HG02938 (cell line): ENCODE measurements around the gene NME5.
"Not testable (repeated sequence)": the region's sequence is repeated elsewhere in the genome, so short reads cannot be mapped to it uniquely, and the experiment has no call there.

Experiments
- ATAC-seq: cut with Tn5 transposase; IDR thresholded peaks from one replicate; pipeline ENCODE4 v1.9.1; 2021; ENCODE audit warnings: mild to moderate bottlenecking, moderate library complexity; ENCODE audit not compliant: unreplicated experiment

NME5 gene

DNA sequence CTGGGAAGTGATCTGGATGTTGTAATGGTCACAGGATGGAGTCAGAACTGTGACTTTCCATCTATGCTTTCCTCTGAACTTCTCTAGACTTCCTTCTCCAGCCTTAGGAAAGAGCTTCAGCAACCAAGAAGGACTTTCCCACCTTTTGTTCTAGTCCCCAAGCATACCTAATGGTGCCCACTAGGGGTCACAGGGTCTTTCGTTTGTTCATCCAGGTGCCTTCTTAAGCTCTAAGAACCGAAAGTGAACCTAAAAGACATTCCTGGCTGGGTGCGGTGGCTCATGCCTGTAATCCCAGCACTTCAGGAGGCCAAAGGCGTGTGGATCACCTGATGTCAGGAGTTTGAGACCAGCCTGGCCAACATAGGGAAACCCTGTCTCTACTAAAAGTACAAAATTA, 57.2 kb downstream of the NME5 start:
- ATAC-seq, result no peak

DNA sequence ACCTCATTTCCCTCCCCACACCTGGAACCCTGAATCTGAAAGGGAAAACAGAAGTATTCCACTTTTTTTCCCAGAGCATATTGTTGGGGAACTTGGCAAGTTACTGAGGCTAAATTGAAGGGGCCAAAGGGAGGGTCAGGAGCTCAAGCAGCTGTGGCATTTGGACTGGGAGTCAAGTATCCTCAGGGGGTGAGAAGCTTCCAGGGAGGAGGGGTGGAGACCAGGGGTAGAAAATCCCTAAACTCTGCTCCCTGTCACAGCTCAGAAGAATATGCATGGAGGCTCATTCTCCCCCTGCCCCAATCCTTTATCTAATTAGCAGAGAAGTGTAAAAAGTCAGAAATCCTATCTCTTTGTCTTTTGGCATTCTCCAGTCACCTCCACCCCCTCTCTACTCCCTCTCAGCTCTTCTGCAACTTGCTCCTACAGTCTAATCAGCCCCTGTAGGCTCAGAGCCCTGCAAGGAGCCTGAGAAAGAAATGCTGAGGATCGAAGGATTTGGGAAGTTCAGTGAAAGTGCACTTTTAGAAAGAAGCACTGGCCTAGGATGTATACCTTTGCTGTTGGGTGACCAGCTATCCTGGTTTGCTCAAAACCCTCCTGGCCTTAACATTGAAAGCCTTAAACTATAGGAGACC, 61.1 kb downstream of the NME5 start:
- ATAC-seq, result no peak

- no peak for ATAC-seq
These were observed 62.0 kb downstream of the NME5 start for GRCh38 chr5:138077064-138077696.

DNA sequence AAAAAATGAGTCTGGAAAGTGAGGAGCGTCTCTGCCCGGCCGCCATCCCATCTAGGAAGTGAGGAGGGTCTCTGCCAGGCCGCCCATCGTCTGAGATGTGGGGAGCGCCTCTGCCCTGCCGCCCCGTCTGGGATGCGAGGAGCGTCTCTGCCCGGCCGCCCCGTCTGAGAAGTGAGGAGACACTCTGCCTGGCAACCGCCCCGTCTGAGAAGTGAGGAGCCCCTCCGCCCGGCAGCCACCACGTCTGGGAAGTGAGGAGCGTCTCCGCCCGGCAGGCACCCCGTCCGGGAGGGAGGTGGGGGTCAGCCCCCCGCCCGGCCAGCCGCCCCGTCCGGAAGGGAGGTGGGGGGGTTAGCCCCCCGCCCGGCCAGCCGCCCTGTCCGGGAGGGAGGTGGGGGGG, 69.2 kb downstream of the NME5 start:
- not testable (repeated sequence) for ATAC-seq

DNA sequence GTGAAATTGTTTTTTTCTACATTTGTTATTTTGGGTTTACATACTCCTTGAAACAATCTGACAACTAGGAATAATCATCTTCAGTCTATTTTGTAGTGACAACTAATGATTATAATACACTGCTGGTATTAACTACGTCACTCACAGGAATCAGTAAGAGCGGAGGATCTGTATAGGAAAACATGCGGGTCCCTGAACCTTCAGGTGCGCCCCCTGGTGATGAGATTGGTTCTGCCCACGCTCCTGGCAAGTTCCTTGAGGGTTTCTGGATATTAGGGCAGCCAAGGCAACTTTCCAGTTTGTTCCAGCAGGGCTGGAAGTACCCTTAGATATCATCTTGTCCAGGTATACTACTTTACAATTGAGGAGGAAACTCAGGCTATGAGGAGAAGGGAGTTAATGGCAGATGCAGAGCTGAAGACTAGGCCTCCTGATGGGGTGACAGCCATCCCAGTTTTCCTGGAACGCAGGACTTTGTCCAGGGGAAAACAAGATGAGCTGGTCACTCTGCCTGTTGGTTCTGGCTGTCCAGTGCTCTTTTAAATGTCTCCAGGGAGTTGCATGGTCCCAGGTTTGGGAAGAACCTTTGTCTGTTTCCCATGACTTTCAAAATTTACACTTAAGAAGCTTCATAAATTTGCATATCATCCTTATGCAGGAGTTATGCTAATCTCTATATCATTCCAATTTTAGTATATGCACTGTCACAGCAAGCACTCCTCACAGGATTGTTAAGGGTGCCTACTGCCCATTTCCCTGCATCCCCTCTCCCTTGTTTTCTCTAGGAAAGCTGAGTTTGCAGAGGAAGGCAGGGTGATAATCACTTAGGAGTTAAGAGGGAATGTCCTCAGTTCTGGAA, 70.3 kb downstream of the NME5 start:
- ATAC-seq, result no peak

DNA sequence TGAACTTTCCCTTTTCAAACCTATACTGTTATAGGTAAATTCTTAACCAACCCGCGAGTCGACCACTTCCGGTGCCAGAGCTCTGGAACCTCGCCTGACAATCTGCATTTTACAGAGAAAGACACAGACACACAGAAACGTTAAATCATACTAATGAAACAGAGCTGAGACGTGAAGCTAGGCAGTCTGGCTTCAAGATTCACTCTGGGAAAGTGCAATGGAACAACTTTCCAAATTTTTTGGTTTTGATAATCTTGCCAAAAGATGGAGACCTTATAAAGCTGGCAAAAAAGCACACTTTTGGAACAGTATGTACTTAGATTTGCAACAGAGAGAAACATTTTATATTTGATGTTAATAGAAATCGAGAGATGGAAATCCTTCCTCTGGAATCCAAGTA, 71.3 kb downstream of the NME5 start:
- no peak for ATAC-seq
